Measurements from ENCODE around the gene RALGPS1. TPM values are rescaled to one million over a fixed set of nuclear protein-coding genes. Genes with fewer than 3 reads are reported as not detected.

Gene RALGPS1
- total and polyA plus RNA-seq, 2 experiments from 2014 or later: 13.1 to 22.1 TPM

- H2AFZ ChIP-seq: no peak overlapping the region
- DNase-seq (ENCODE audit: low spot score): no peak
- TF ChIP-seq EZH2 (IDR thresholded peaks at IDR 0.05; ENCODE audit: borderline replicate concordance): no peak
- peaks cover 8% of the 10 kb centered on the region for H3K4me1 ChIP-seq (ENCODE audit: insufficient read depth)
- WGBS (ENCODE audit: low lambda C conversion rate, missing lambda C conversion rate): 54% methylated on average over 3 of the region's 3 CpGs
- H3K79me2 ChIP-seq: no peaks in the 10 kb centered on the region
- peak overlapping the region; percentile 64 for H3K27ac ChIP-seq
- no peaks in the 10 kb centered on the region for H3K9me3 ChIP-seq (ENCODE audit: low read depth)
- H4K20me1 ChIP-seq (ENCODE audit: insufficient read depth, poor library complexity, severe bottlenecking): no peaks in the 10 kb centered on the region
- H3K4me3 ChIP-seq: no peak overlapping the region
- H3K27me3 ChIP-seq: no peaks in the 10 kb centered on the region
- H3K4me2 ChIP-seq: no peak overlapping the region
- H3K9me2 ChIP-seq (replicated peaks; ENCODE audit: insufficient read depth): no peaks in the 10 kb centered on the region
- H3K36me3 ChIP-seq (replicated peaks; ENCODE audit: insufficient read depth, low read depth): no peaks in the 10 kb centered on the region
These were observed 108.5 kb downstream of the RALGPS1 start for GRCh38 chr9:127022913-127023660.

DNA sequence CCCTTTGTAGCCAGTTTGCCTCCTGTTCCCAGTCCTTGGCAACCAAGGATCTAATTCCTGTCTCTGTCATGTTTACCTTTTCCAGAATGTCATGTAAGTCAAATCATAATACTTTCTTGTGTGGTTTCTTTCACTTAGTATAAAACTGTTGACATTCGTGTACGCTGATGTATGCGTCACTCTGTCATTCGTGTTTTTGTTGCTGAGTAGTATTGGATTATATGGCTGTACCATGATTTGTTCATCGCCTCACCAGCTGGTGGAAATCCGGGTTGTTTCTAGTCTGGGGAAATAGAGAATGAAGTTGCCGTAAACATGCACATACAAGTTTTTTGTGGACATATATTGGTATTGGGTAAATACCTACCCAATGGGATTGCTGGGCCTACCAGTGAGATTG is 110.5 kb downstream of the RALGPS1 start:
- Histone ChIP-seq H3K36me3 (replicated peaks; ENCODE audit: insufficient read depth, low read depth) (no peaks in the 10 kb centered on the region), H3K27me3 (no peaks in the 10 kb centered on the region), H3K4me3 (no peak overlapping the region), H4K20me1 (ENCODE audit: insufficient read depth, poor library complexity, severe bottlenecking) (no peaks in the 10 kb centered on the region), H3K27ac (no peak overlapping the region), H3K79me2 (no peaks in the 10 kb centered on the region), H3K4me2 (no peak overlapping the region), H3K4me1 (ENCODE audit: insufficient read depth) (peaks cover 9% of the 10 kb centered on the region), H3K9me3 (ENCODE audit: low read depth) (no peaks in the 10 kb centered on the region), H3K9me2 (replicated peaks; ENCODE audit: insufficient read depth) (no peaks in the 10 kb centered on the region), H2AFZ (no peak overlapping the region)
- WGBS (ENCODE audit: low lambda C conversion rate, missing lambda C conversion rate): 87% methylated on average over 7 of the region's 7 CpGs
- TF ChIP-seq, protein P1, sequence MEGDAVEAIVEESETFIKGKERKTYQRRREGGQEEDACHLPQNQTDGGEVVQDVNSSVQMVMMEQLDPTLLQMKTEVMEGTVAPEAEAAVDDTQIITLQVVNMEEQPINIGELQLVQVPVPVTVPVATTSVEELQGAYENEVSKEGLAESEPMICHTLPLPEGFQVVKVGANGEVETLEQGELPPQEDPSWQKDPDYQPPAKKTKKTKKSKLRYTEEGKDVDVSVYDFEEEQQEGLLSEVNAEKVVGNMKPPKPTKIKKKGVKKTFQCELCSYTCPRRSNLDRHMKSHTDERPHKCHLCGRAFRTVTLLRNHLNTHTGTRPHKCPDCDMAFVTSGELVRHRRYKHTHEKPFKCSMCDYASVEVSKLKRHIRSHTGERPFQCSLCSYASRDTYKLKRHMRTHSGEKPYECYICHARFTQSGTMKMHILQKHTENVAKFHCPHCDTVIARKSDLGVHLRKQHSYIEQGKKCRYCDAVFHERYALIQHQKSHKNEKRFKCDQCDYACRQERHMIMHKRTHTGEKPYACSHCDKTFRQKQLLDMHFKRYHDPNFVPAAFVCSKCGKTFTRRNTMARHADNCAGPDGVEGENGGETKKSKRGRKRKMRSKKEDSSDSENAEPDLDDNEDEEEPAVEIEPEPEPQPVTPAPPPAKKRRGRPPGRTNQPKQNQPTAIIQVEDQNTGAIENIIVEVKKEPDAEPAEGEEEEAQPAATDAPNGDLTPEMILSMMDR (IDR thresholded peaks at IDR 0.05; ENCODE audit: poor library complexity): no peak
- no peak for DNase-seq (ENCODE audit: low spot score)

DNA sequence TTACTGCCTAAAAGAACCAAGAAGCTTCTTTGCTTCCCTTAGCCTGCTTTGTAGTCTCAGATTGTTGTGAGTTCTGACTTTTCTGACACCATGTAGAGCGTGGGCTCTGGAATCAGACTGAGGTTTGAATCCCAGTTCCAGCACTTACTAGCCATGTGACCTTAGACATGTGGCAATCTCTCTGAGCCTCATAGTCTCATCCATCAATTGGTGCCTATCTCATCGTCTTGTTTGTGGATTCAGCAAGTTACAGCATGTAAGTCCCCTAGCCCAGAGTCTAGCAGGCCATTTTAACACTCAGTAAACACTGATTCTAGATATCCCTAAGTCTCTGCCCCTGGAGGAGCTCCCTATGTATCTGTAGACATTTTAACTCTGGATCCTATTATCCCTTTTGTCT is 113.1 kb downstream of the RALGPS1 start:
- Histone ChIP-seq H3K4me3 (no peak overlapping the region), H4K20me1 (ENCODE audit: insufficient read depth, poor library complexity, severe bottlenecking) (no peaks in the 10 kb centered on the region), H3K9me2 (replicated peaks; ENCODE audit: insufficient read depth) (no peaks in the 10 kb centered on the region), H3K4me1 (ENCODE audit: insufficient read depth) (peaks cover 11% of the 10 kb centered on the region), H3K27me3 (no peaks in the 10 kb centered on the region), H3K36me3 (replicated peaks; ENCODE audit: insufficient read depth, low read depth) (no peaks in the 10 kb centered on the region), H3K27ac (no peak overlapping the region), H3K4me2 (no peak overlapping the region), H3K9me3 (ENCODE audit: low read depth) (no peaks in the 10 kb centered on the region), H2AFZ (no peak overlapping the region), H3K79me2 (no peaks in the 10 kb centered on the region)
- no peak for DNase-seq (ENCODE audit: low spot score)
- 64% methylated on average over 2 of the region's 2 CpGs for WGBS (ENCODE audit: low lambda C conversion rate, missing lambda C conversion rate)
- TF ChIP-seq, protein P1 (IDR thresholded peaks at IDR 0.05; ENCODE audit: poor library complexity): no peak
- no peak for TF ChIP-seq EZH2 (IDR thresholded peaks at IDR 0.05; ENCODE audit: borderline replicate concordance)
- no peak for TF ChIP-seq EZH2phosphoT487 (IDR thresholded peaks at IDR 0.05; ENCODE audit: low read depth, severe bottlenecking, unreplicated experiment)

- H2AFZ ChIP-seq: no peak overlapping the region
- H3K4me2 ChIP-seq: no peak overlapping the region
- no peaks in the 10 kb centered on the region for H4K20me1 ChIP-seq (ENCODE audit: insufficient read depth, poor library complexity, severe bottlenecking)
- H3K27ac ChIP-seq: no peak overlapping the region
- H3K27me3 ChIP-seq: no peaks in the 10 kb centered on the region
- 83% methylated on average over 11 of the region's 11 CpGs for WGBS (ENCODE audit: low lambda C conversion rate, missing lambda C conversion rate)
- no peak for DNase-seq (ENCODE audit: low spot score)
- peaks cover 14% of the 10 kb centered on the region for H3K4me1 ChIP-seq (ENCODE audit: insufficient read depth)
- H3K4me3 ChIP-seq: no peak overlapping the region
- no peaks in the 10 kb centered on the region for H3K79me2 ChIP-seq
- TF ChIP-seq, protein P1 (IDR thresholded peaks at IDR 0.05; ENCODE audit: poor library complexity): no peak
- TF ChIP-seq EZH2phosphoT487 (IDR thresholded peaks at IDR 0.05; ENCODE audit: low read depth, severe bottlenecking, unreplicated experiment) (no peak), EZH2 (IDR thresholded peaks at IDR 0.05; ENCODE audit: borderline replicate concordance) (no peak)
- H3K36me3 ChIP-seq (replicated peaks; ENCODE audit: insufficient read depth, low read depth): no peaks in the 10 kb centered on the region
- H3K9me2 ChIP-seq (replicated peaks; ENCODE audit: insufficient read depth): no peaks in the 10 kb centered on the region
- no peaks in the 10 kb centered on the region for H3K9me3 ChIP-seq (ENCODE audit: low read depth)
These were observed 115.0 kb downstream of the RALGPS1 start for GRCh38 chr9:127029548-127029947.
